ENCODE data around the gene ANO4. TPM values are rescaled to one million over a fixed set of nuclear protein-coding genes. Genes with fewer than 3 reads are reported as not detected.

Gene ANO4
- total RNA-seq, 1 experiment from 2014 or later, result 0.24 TPM

Other genes with a start within 250 kb of the ANO4 start
- gene GAS2L3, start 221.1 kb upstream of the ANO4 start, total RNA-seq (2014; rRNA removed; shearing (Covaris generic)), result 32.9 and 55.7 TPM in 2 replicates